ENCODE results near the gene TRPV4. TPM values are rescaled to one million over a fixed set of nuclear protein-coding genes. Genes with fewer than 3 reads are reported as not detected.
A peak's percentile ranks its signal among the peaks of the same experiment; 100 is the strongest.

TRPV4 gene
- 0.01 TPM for polyA plus RNA-seq (2013)

- peaks cover 0 to 5% (median 0%) of the 10 kb centered on the region in 4 experiments for H3K4me1 ChIP-seq (ENCODE audit: control extremely low read depth in 1 of 4, control insufficient read depth in 4 of 4, insufficient read depth in 4 of 4, low read length in 3 of 4)
- ChIA-PET CTCF (interaction anchor here (2.9 to 5.6 kb wide), 2 partner anchors 10 to 28 kb away, joined by 13 to 34 read pairs; no protein-coding TSS in a partner anchor), POLR2A (no interaction called here)
- H3K27ac ChIP-seq (ENCODE audit: insufficient read depth in 1 of 2, low read depth in 1 of 2, low read length in 2 of 2, poor library complexity in 1 of 2, severe bottlenecking in 2 of 2), result no peak within 1 kb of the TSS
- DNase-seq, result no peak
- WGBS (ENCODE audit: insufficient coverage), result 25% methylated on average over 61 of the region's 67 CpGs
- no peaks in the 10 kb centered on the region for H3K9me3 ChIP-seq (ENCODE audit: control extremely low read depth in 1 of 5, control insufficient read depth in 4 of 5, insufficient read depth in 2 of 5, low read depth in 1 of 5, low read length in 4 of 5)
- H3K4me3 ChIP-seq (ENCODE audit: control insufficient read depth in 1 of 7, extremely low read depth in 1 of 7, insufficient read depth in 4 of 7, low read depth in 2 of 7, low read length in 6 of 7), result peak within 1 kb of the TSS in 1 of 7 experiments; percentile 40
- H3K27me3 ChIP-seq (replicated peaks in 2 of 5; ENCODE audit: control insufficient read depth in 4 of 5, insufficient read depth in 5 of 5, low read length in 4 of 5), result peaks cover 2 to 49% (median 13%) of the 10 kb centered on the region in 5 experiments
- H3K36me3 ChIP-seq (ENCODE audit: control insufficient read depth in 4 of 4, insufficient read depth in 4 of 4, low read length in 3 of 4), result no peaks in the 10 kb centered on the region
These were observed at the start of gene TRPV4 for GRCh38 chr12:109833307-109834189. Gene TRPV4, minus strand, starts transcription at chr12:109833398. Its CDS starts 18,602 bp downstream, at chr12:109814796.

- WGBS (ENCODE audit: insufficient coverage), result 100% methylated on average over 2 of the region's 2 CpGs
- no peak overlapping the region for H3K27ac ChIP-seq (ENCODE audit: insufficient read depth in 1 of 2, low read depth in 1 of 2, low read length in 2 of 2, poor library complexity in 1 of 2, severe bottlenecking in 2 of 2)
- H3K27me3 ChIP-seq (replicated peaks in 2 of 5; ENCODE audit: control insufficient read depth in 4 of 5, insufficient read depth in 5 of 5, low read length in 4 of 5), result no peaks in the 10 kb centered on the region
- H3K4me1 ChIP-seq (ENCODE audit: control extremely low read depth in 1 of 4, control insufficient read depth in 4 of 4, insufficient read depth in 4 of 4, low read length in 3 of 4), result peaks cover 8 to 21% (median 15%) of the 10 kb centered on the region in 4 experiments
- H3K9me3 ChIP-seq (ENCODE audit: control extremely low read depth in 1 of 5, control insufficient read depth in 4 of 5, insufficient read depth in 2 of 5, low read depth in 1 of 5, low read length in 4 of 5), result no peaks in the 10 kb centered on the region
- POLR2A ChIA-PET, result no interaction called here
- no peaks in the 10 kb centered on the region for H3K36me3 ChIP-seq (ENCODE audit: control insufficient read depth in 4 of 4, insufficient read depth in 4 of 4, low read length in 3 of 4)
- DNase-seq, result no peak
- H3K4me3 ChIP-seq (ENCODE audit: control insufficient read depth in 1 of 7, extremely low read depth in 1 of 7, insufficient read depth in 4 of 7, low read depth in 2 of 7, low read length in 6 of 7), result no peak overlapping the region
- CTCF ChIA-PET, result interaction anchor here (1.1 to 1.8 kb wide), 6 partner anchors 16 to 76 kb away, joined by 3 to 10 read pairs (median 5); no protein-coding TSS in a partner anchor
These were observed 48.6 kb upstream of the TRPV4 start for GRCh38 chr12:109881752-109882151.

- Histone ChIP-seq H3K4me1 (ENCODE audit: control extremely low read depth in 1 of 4, control insufficient read depth in 4 of 4, insufficient read depth in 4 of 4, low read length in 3 of 4) (peaks cover 8 to 21% (median 15%) of the 10 kb centered on the region in 4 experiments), H3K9me3 (ENCODE audit: control extremely low read depth in 1 of 5, control insufficient read depth in 4 of 5, insufficient read depth in 2 of 5, low read depth in 1 of 5, low read length in 4 of 5) (no peaks in the 10 kb centered on the region), H3K27me3 (replicated peaks in 2 of 5; ENCODE audit: control insufficient read depth in 4 of 5, insufficient read depth in 5 of 5, low read length in 4 of 5) (no peaks in the 10 kb centered on the region), H3K4me3 (ENCODE audit: control insufficient read depth in 1 of 7, extremely low read depth in 1 of 7, insufficient read depth in 4 of 7, low read depth in 2 of 7, low read length in 6 of 7) (peak overlapping the region; percentile 42 to 89 (median 75)), H3K36me3 (ENCODE audit: control insufficient read depth in 4 of 4, insufficient read depth in 4 of 4, low read length in 3 of 4) (no peaks in the 10 kb centered on the region), H3K27ac (ENCODE audit: insufficient read depth in 1 of 2, low read depth in 1 of 2, low read length in 2 of 2, poor library complexity in 1 of 2, severe bottlenecking in 2 of 2) (peak overlapping the region in 1 of 2 experiments; percentile 61)
- peak in 1 of 3 donors; percentile 10 for DNase-seq
- ChIA-PET CTCF (interaction anchor here (1.1 to 1.8 kb wide), 7 partner anchors 15 to 76 kb away, joined by 3 to 10 read pairs (median 5); no protein-coding TSS in a partner anchor), POLR2A (no interaction called here)
- WGBS (ENCODE audit: insufficient coverage), result 14% methylated on average over 9 of the region's 9 CpGs
These were observed 47.7 kb upstream of the TRPV4 start for GRCh38 chr12:109880938-109881337.

- H3K4me1 ChIP-seq (ENCODE audit: control extremely low read depth in 1 of 4, control insufficient read depth in 4 of 4, insufficient read depth in 4 of 4, low read length in 3 of 4), result peaks cover 8 to 21% (median 15%) of the 10 kb centered on the region in 4 experiments
- H3K36me3 ChIP-seq (ENCODE audit: control insufficient read depth in 4 of 4, insufficient read depth in 4 of 4, low read length in 3 of 4), result no peaks in the 10 kb centered on the region
- peak within 1 kb of the TSS; percentile 61 to 83 for H3K27ac ChIP-seq (ENCODE audit: insufficient read depth in 1 of 2, low read depth in 1 of 2, low read length in 2 of 2, poor library complexity in 1 of 2, severe bottlenecking in 2 of 2)
- ChIA-PET CTCF (interaction anchor here (1.0 to 1.4 kb wide), 3 partner anchors 27 to 35 kb away, joined by 3 to 9 read pairs (median 4); no protein-coding TSS in a partner anchor), POLR2A (no interaction called here)
- no peaks in the 10 kb centered on the region for H3K27me3 ChIP-seq (replicated peaks in 2 of 5; ENCODE audit: control insufficient read depth in 4 of 5, insufficient read depth in 5 of 5, low read length in 4 of 5)
- peak; percentile 84 to 91 (median 91) for DNase-seq
- no peaks in the 10 kb centered on the region for H3K9me3 ChIP-seq (ENCODE audit: control extremely low read depth in 1 of 5, control insufficient read depth in 4 of 5, insufficient read depth in 2 of 5, low read depth in 1 of 5, low read length in 4 of 5)
- peak within 1 kb of the TSS; percentile 64 to 95 (median 86) for H3K4me3 ChIP-seq (ENCODE audit: control insufficient read depth in 1 of 7, extremely low read depth in 1 of 7, insufficient read depth in 4 of 7, low read depth in 2 of 7, low read length in 6 of 7)
- WGBS (ENCODE audit: insufficient coverage), result 0% methylated on average over 28 of the region's 92 CpGs
These were observed 47.1 kb upstream of the TRPV4 start, which contains the start of gene GLTP for GRCh38 chr12:109880043-109880931. Gene GLTP, minus strand, starts transcription at chr12:109880541. Its CDS starts 167 bp downstream, at chr12:109880374.

GRCh38 chr12:109879351-109880042, 46.3 kb upstream of the TRPV4 start:
- H3K27ac ChIP-seq (ENCODE audit: insufficient read depth in 1 of 2, low read depth in 1 of 2, low read length in 2 of 2, poor library complexity in 1 of 2, severe bottlenecking in 2 of 2), result peak overlapping the region; percentile 61 to 83
- H3K4me1 ChIP-seq (ENCODE audit: control extremely low read depth in 1 of 4, control insufficient read depth in 4 of 4, insufficient read depth in 4 of 4, low read length in 3 of 4), result peaks cover 8 to 21% (median 15%) of the 10 kb centered on the region in 4 experiments
- ChIA-PET POLR2A (no interaction called here), CTCF (interaction anchor here (0.6 to 3.7 kb wide), 5 partner anchors 26 to 99 kb away, joined by 3 to 15 read pairs (median 4); no protein-coding TSS in a partner anchor)
- H3K27me3 ChIP-seq (replicated peaks in 2 of 5; ENCODE audit: control insufficient read depth in 4 of 5, insufficient read depth in 5 of 5, low read length in 4 of 5), result no peaks in the 10 kb centered on the region
- peak overlapping the region; percentile 64 to 95 (median 86) for H3K4me3 ChIP-seq (ENCODE audit: control insufficient read depth in 1 of 7, extremely low read depth in 1 of 7, insufficient read depth in 4 of 7, low read depth in 2 of 7, low read length in 6 of 7)
- H3K36me3 ChIP-seq (ENCODE audit: control insufficient read depth in 4 of 4, insufficient read depth in 4 of 4, low read length in 3 of 4), result no peaks in the 10 kb centered on the region
- 10% methylated on average over 10 of the region's 13 CpGs for WGBS (ENCODE audit: insufficient coverage)
- H3K9me3 ChIP-seq (ENCODE audit: control extremely low read depth in 1 of 5, control insufficient read depth in 4 of 5, insufficient read depth in 2 of 5, low read depth in 1 of 5, low read length in 4 of 5), result no peaks in the 10 kb centered on the region
- peak in 1 of 3 donors; percentile 12 for DNase-seq

- Histone ChIP-seq H3K36me3 (ENCODE audit: control insufficient read depth in 4 of 4, insufficient read depth in 4 of 4, low read length in 3 of 4) (no peaks in the 10 kb centered on the region), H3K27ac (ENCODE audit: insufficient read depth in 1 of 2, low read depth in 1 of 2, low read length in 2 of 2, poor library complexity in 1 of 2, severe bottlenecking in 2 of 2) (no peak overlapping the region), H3K27me3 (replicated peaks in 2 of 5; ENCODE audit: control insufficient read depth in 4 of 5, insufficient read depth in 5 of 5, low read length in 4 of 5) (no peaks in the 10 kb centered on the region), H3K9me3 (ENCODE audit: control extremely low read depth in 1 of 5, control insufficient read depth in 4 of 5, insufficient read depth in 2 of 5, low read depth in 1 of 5, low read length in 4 of 5) (no peaks in the 10 kb centered on the region), H3K4me3 (ENCODE audit: control insufficient read depth in 1 of 7, extremely low read depth in 1 of 7, insufficient read depth in 4 of 7, low read depth in 2 of 7, low read length in 6 of 7) (peak overlapping the region in 3 of 7 experiments; percentile 5 to 95 (median 85)), H3K4me1 (ENCODE audit: control extremely low read depth in 1 of 4, control insufficient read depth in 4 of 4, insufficient read depth in 4 of 4, low read length in 3 of 4) (peaks cover 8 to 21% (median 15%) of the 10 kb centered on the region in 4 experiments)
- ChIA-PET POLR2A (no interaction called here), CTCF (interaction anchor here (0.6 to 3.7 kb wide), 6 partner anchors 15 to 98 kb away, joined by 3 to 15 read pairs (median 4); no protein-coding TSS in a partner anchor)
- peak in 1 of 3 donors; percentile 17 for DNase-seq
- WGBS (ENCODE audit: insufficient coverage), result 86% methylated on average over 7 of the region's 7 CpGs
These were observed 45.6 kb upstream of the TRPV4 start for GRCh38 chr12:109878749-109879148.

Data from common myeloid progenitor, CD34-positive (primary cell).